ENCODE results near the gene TMED5. TPM values are rescaled to one million over a fixed set of nuclear protein-coding genes. Genes with fewer than 3 reads are reported as not detected.

TMED5 gene

GRCh38 chr1:93108335-93108734 is 71.9 kb downstream of the TMED5 start:
- H3K36me3 ChIP-seq (ENCODE audit: control insufficient read depth, insufficient read depth, low read length): no peaks in the 10 kb centered on the region
- no peak overlapping the region for H4K5ac ChIP-seq (ENCODE audit: low read length)
- H2AK5ac ChIP-seq (ENCODE audit: low read length): no peak overlapping the region
- no peak overlapping the region for H3K9ac ChIP-seq (ENCODE audit: low read length)
- H3K18ac ChIP-seq (ENCODE audit: low read length): no peak overlapping the region
- no peak overlapping the region for H2BK5ac ChIP-seq (ENCODE audit: low read length)
- H3K4me3 ChIP-seq (ENCODE audit: low read length): no peak overlapping the region
- H3K56ac ChIP-seq (ENCODE audit: low read length): no peak overlapping the region
- H3K27ac ChIP-seq (ENCODE audit: low read depth, low read length): no peak overlapping the region
- peaks cover 66% of the 10 kb centered on the region for H3K79me2 ChIP-seq (ENCODE audit: control insufficient read depth, insufficient read depth, low read length)
- peaks cover 3% of the 10 kb centered on the region for H3K79me1 ChIP-seq (ENCODE audit: low read length)
- H3K4me2 ChIP-seq (ENCODE audit: low read length): no peak overlapping the region
- no peak for DNase-seq
- whole genome bisulfite sequencing (ENCODE audit: extremely low coverage, insufficient coverage, low lambda C conversion rate): no CpG with 5 or more reads among the region's 2 CpGs
- no peak overlapping the region for H2BK120ac ChIP-seq (ENCODE audit: low read depth, low read length)
- no peaks in the 10 kb centered on the region for H3K4me1 ChIP-seq (ENCODE audit: control insufficient read depth, low read depth, low read length)
- no peak overlapping the region for H4K8ac ChIP-seq (ENCODE audit: low read depth, low read length)
- H3K4ac ChIP-seq (ENCODE audit: low read depth, low read length): no peak overlapping the region
- no peaks in the 10 kb centered on the region for H3K27me3 ChIP-seq (ENCODE audit: insufficient read depth, low read length, poor library complexity)
- no peak overlapping the region for H2BK15ac ChIP-seq (replicated peaks; ENCODE audit: low read depth)
- no peak overlapping the region for H3K23ac ChIP-seq (ENCODE audit: low read length)

- WGBS (ENCODE audit: extremely low coverage, insufficient coverage, low lambda C conversion rate): no CpG with 5 or more reads among the region's 4 CpGs
- Histone ChIP-seq H3K56ac (ENCODE audit: low read length) (no peak overlapping the region), H2BK120ac (ENCODE audit: low read depth, low read length) (no peak overlapping the region), H3K27me3 (ENCODE audit: insufficient read depth, low read length, poor library complexity) (no peaks in the 10 kb centered on the region), H3K79me1 (ENCODE audit: low read length) (peaks cover 3% of the 10 kb centered on the region), H2AK5ac (ENCODE audit: low read length) (no peak overlapping the region), H3K27ac (ENCODE audit: low read depth, low read length) (no peak overlapping the region), H3K4me2 (ENCODE audit: low read length) (no peak overlapping the region), H2BK15ac (replicated peaks; ENCODE audit: low read depth) (no peak overlapping the region), H3K4me3 (ENCODE audit: low read length) (no peak overlapping the region), H3K4ac (ENCODE audit: low read depth, low read length) (no peak overlapping the region), H3K79me2 (ENCODE audit: control insufficient read depth, insufficient read depth, low read length) (peaks cover 66% of the 10 kb centered on the region), H2BK5ac (ENCODE audit: low read length) (no peak overlapping the region), H3K9ac (ENCODE audit: low read length) (no peak overlapping the region), H3K23ac (ENCODE audit: low read length) (no peak overlapping the region), H3K4me1 (ENCODE audit: control insufficient read depth, low read depth, low read length) (no peaks in the 10 kb centered on the region), H4K5ac (ENCODE audit: low read length) (no peak overlapping the region), H3K18ac (ENCODE audit: low read length) (no peak overlapping the region), H3K36me3 (ENCODE audit: control insufficient read depth, insufficient read depth, low read length) (no peaks in the 10 kb centered on the region), H4K8ac (ENCODE audit: low read depth, low read length) (no peak overlapping the region)
- no peak for DNase-seq
These were observed 72.8 kb downstream of the TMED5 start for GRCh38 chr1:93107395-93107794.

GRCh38 chr1:93106226-93106625 is 74.0 kb downstream of the TMED5 start:
- WGBS (ENCODE audit: extremely low coverage, insufficient coverage, low lambda C conversion rate): no CpG with 5 or more reads among the region's 2 CpGs
- Histone ChIP-seq H3K18ac (ENCODE audit: low read length) (no peak overlapping the region), H3K23ac (ENCODE audit: low read length) (no peak overlapping the region), H3K9ac (ENCODE audit: low read length) (no peak overlapping the region), H3K4ac (ENCODE audit: low read depth, low read length) (no peak overlapping the region), H3K27ac (ENCODE audit: low read depth, low read length) (no peak overlapping the region), H4K8ac (ENCODE audit: low read depth, low read length) (no peak overlapping the region), H3K4me2 (ENCODE audit: low read length) (no peak overlapping the region), H4K5ac (ENCODE audit: low read length) (no peak overlapping the region), H3K56ac (ENCODE audit: low read length) (no peak overlapping the region), H3K36me3 (ENCODE audit: control insufficient read depth, insufficient read depth, low read length) (no peaks in the 10 kb centered on the region), H2BK15ac (replicated peaks; ENCODE audit: low read depth) (no peak overlapping the region), H2AK5ac (ENCODE audit: low read length) (no peak overlapping the region), H3K27me3 (ENCODE audit: insufficient read depth, low read length, poor library complexity) (no peaks in the 10 kb centered on the region), H2BK120ac (ENCODE audit: low read depth, low read length) (no peak overlapping the region), H3K4me1 (ENCODE audit: control insufficient read depth, low read depth, low read length) (no peaks in the 10 kb centered on the region), H3K4me3 (ENCODE audit: low read length) (no peak overlapping the region), H3K79me1 (ENCODE audit: low read length) (peaks cover 3% of the 10 kb centered on the region), H3K79me2 (ENCODE audit: control insufficient read depth, insufficient read depth, low read length) (peaks cover 73% of the 10 kb centered on the region), H2BK5ac (ENCODE audit: low read length) (no peak overlapping the region)
- DNase-seq: no peak

DNA sequence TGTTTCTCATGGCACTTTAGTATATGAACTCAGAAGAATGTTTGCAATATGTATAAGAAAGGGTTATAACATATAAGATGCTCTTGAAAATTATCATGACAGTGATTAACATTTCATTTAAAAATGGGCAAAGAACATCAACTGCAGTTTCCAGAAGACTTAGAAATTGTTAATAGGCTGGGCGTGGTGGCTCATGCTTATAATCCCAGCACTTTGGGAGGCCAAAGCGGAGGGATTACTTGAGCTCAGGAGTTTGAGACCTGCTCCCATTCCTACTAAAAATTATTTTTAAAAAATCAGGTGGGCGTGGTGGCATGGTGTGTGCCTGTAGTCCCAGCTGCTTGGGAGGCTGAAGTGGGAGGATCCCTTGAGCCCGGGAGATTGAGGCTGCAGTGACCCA is 78.1 kb downstream of the TMED5 start:
- WGBS (ENCODE audit: extremely low coverage, insufficient coverage, low lambda C conversion rate): no CpG with 5 or more reads among the region's 4 CpGs
- Histone ChIP-seq H3K36me3 (ENCODE audit: control insufficient read depth, insufficient read depth, low read length) (no peaks in the 10 kb centered on the region), H4K5ac (ENCODE audit: low read length) (no peak overlapping the region)

More for the DNA sequence above, 78.1 kb downstream of the TMED5 start:
- H2BK120ac ChIP-seq (ENCODE audit: low read depth, low read length): no peak overlapping the region
- H3K4ac ChIP-seq (ENCODE audit: low read depth, low read length): no peak overlapping the region
- no peak overlapping the region for H3K4me2 ChIP-seq (ENCODE audit: low read length)
- no peak overlapping the region for H3K4me3 ChIP-seq (ENCODE audit: low read length)
- peaks cover 3% of the 10 kb centered on the region for H3K4me1 ChIP-seq (ENCODE audit: control insufficient read depth, low read depth, low read length)
- peaks cover 81% of the 10 kb centered on the region for H3K79me2 ChIP-seq (ENCODE audit: control insufficient read depth, insufficient read depth, low read length)
- no peak overlapping the region for H2BK5ac ChIP-seq (ENCODE audit: low read length)
- no peak overlapping the region for H3K23ac ChIP-seq (ENCODE audit: low read length)
- no peak overlapping the region for H3K56ac ChIP-seq (ENCODE audit: low read length)
- no peak overlapping the region for H3K27ac ChIP-seq (ENCODE audit: low read depth, low read length)
- no peaks in the 10 kb centered on the region for H3K27me3 ChIP-seq (ENCODE audit: insufficient read depth, low read length, poor library complexity)
- H4K8ac ChIP-seq (ENCODE audit: low read depth, low read length): no peak overlapping the region
- no peak overlapping the region for H2BK15ac ChIP-seq (replicated peaks; ENCODE audit: low read depth)
- H3K18ac ChIP-seq (ENCODE audit: low read length): no peak overlapping the region
- H2AK5ac ChIP-seq (ENCODE audit: low read length): no peak overlapping the region
- H3K9ac ChIP-seq (ENCODE audit: low read length): no peak overlapping the region
- H3K79me1 ChIP-seq (ENCODE audit: low read length): peaks cover 6% of the 10 kb centered on the region
- no peak for DNase-seq

Small RNA genes within 50 kb of the gene (small RNA-seq; reads per million reads assigned to genes)
- not detected for gene AC126124.1 (ENCODE audit: insufficient read depth)
